Neural cell (in vitro differentiated cells): ENCODE results near the gene CCDC88C.

ENCODE experiments used
- CTCF ChIP-seq: fragments of 450-650 bp; IDR thresholded peaks from 2 replicates; pipeline ENCODE4 v1.5.1; 2014; ENCODE audit warnings: antibody characterized with exemption, mild to moderate bottlenecking, moderate library complexity; ENCODE audit not compliant: poor library complexity, severe bottlenecking
- EP300 ChIP-seq: fragments of 450-650 bp; conservative IDR thresholded peaks from 2 replicates; pipeline ENCODE4 v1.6.1; 2014; ENCODE audit warnings: antibody characterized with exemption, mild to moderate bottlenecking, moderate library complexity; ENCODE audit not compliant: poor library complexity, severe bottlenecking
- EZH2 ChIP-seq: fragments of 200-600, 300-800 bp; shearing (Covaris generic), sonication (generic); IDR thresholded peaks from 2 replicates; pipeline ENCODE4 v1.6.1; 2014; ENCODE audit warnings: antibody characterized with exemption, low read length, borderline replicate concordance, mild to moderate bottlenecking; ENCODE audit not compliant: insufficient read depth, poor library complexity, severe bottlenecking
- MXI1 ChIP-seq: fragments of 450-650 bp; conservative IDR thresholded peaks from 2 replicates; pipeline ENCODE4 v1.6.1; 2014; ENCODE audit warnings: antibody characterized with exemption, mild to moderate bottlenecking; ENCODE audit not compliant: poor library complexity, severe bottlenecking
- POLR2AphosphoS5 ChIP-seq: IDR thresholded peaks from 2 replicates; pipeline ENCODE4 v1.6.1; 2012
- RAD21 ChIP-seq: fragments of 450-650 bp; conservative IDR thresholded peaks from 2 replicates; pipeline ENCODE4 v1.6.1; 2014; ENCODE audit warnings: antibody characterized with exemption, mild to moderate bottlenecking, moderate library complexity
- REST ChIP-seq: IDR thresholded peaks from 2 replicates; pipeline ENCODE4 v1.6.1; 2012; ENCODE audit warnings: borderline replicate concordance
- SMC3 ChIP-seq: fragments of 450-650 bp; conservative IDR thresholded peaks from 2 replicates; pipeline ENCODE4 v1.6.1; 2014; ENCODE audit warnings: antibody characterized with exemption, mild to moderate bottlenecking, moderate library complexity; ENCODE audit not compliant: poor library complexity
- TAF1 ChIP-seq: IDR thresholded peaks from 2 replicates; pipeline ENCODE4 v1.6.1; 2012; ENCODE audit warnings: low read depth

GRCh38 chr14:91280129-91280528 is 137.5 kb downstream of the CCDC88C start:
- TF ChIP-seq CTCF (no peak), REST (no peak), RAD21 (no peak), EP300 (no peak), POLR2AphosphoS5 (no peak), MXI1 (no peak), SMC3 (no peak), EZH2 (no peak), TAF1 (no peak)
